Bronchial epithelial cell (primary cell): ENCODE measurements around the gene B4GALNT2. TPM values are rescaled to one million over a fixed set of nuclear protein-coding genes. Genes with fewer than 3 reads are reported as not detected.

Experiments
- DNase-seq: peaks from one replicate; pipeline ENCODE4 v3.0.0-alpha.2; 2010; ENCODE audit warnings: low read depth
- FAIRE-seq: peaks from 2 replicates; lab custom pipeline; 2011; peaks lifted over from hg19 to GRCh38; lab: Jason Lieb, UNC
- H3K27me3 ChIP-seq: 2 replicates; pipeline ENCODE4 v1.5.1; 2011; ENCODE audit warnings: low read length; ENCODE audit not compliant: control insufficient read depth, insufficient read depth
- H3K36me3 ChIP-seq: 2 replicates; pipeline ENCODE4 v1.5.1; 2011; ENCODE audit warnings: low read length; ENCODE audit not compliant: control insufficient read depth, insufficient read depth
- H3K4me3 ChIP-seq: 2 replicates; pipeline ENCODE4 v1.5.1; 2011; ENCODE audit warnings: mild to moderate bottlenecking, low read depth, low read length, control low read depth
- total RNA-seq: library from RNA; depleted of rRNA; stranded (reverse); fragments of >200 nt; gene quantifications from 2 replicates; pipeline ENCODE4 v1.2.1, GENCODE V29; 2014
- TF ChIP-seq, protein P1 (sequence below): IDR thresholded peaks from 2 replicates; pipeline ENCODE4 v1.5.1; 2011; ENCODE audit warnings: mild to moderate bottlenecking, moderate library complexity, low read length, control low read depth, inconsistent platforms; ENCODE audit not compliant: insufficient read depth, severe bottlenecking

Gene B4GALNT2
- total RNA-seq, 1 donor from 2014 or later = 4.2 TPM

DNA sequence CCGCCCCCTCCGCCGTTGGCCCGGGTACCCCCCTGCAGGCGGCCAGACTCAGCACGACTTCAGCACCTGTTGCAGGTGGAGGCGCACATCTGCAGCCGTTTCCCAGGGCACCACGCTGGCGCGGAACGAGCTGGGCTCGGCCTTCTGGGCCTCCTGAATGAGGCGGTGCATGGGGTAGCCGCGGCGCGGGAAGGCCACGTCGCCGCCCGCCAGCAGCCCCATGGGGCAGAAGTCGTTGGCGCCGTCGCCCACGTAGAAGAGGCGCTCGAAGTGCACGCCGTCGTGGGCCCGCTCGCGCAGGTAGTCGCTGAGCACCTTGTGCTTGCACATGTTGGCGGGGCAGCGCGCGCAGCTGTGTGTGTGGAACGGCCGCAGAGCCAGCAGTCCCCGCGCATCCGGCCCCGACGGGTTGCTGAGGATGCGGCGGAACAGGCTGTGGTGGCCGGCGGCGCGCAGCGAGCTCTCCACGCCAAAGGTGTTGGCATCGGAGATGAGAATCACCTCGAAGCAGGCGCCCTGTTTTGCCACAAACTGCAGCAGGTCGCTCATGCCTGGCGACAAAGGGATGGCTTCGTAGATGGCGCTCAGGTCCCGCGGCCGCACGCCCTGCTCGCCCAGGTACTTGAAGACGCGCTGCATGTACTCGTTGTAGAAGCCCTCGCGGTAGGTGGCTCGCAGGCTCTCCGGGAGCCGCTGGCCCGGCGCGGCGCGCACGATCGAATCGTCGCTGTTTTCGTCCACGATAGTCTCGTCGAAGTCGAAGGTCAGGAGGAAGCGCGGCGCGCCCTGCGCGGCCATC is 91.8 kb downstream of the B4GALNT2 start:
- peaks cover 33% of the 10 kb centered on the region for H3K27me3 ChIP-seq
- no peaks in the 10 kb centered on the region for H3K36me3 ChIP-seq
- no peak overlapping the region for H3K4me3 ChIP-seq
- FAIRE-seq (no peak), DNase-seq (no peak)
- TF ChIP-seq, protein P1, sequence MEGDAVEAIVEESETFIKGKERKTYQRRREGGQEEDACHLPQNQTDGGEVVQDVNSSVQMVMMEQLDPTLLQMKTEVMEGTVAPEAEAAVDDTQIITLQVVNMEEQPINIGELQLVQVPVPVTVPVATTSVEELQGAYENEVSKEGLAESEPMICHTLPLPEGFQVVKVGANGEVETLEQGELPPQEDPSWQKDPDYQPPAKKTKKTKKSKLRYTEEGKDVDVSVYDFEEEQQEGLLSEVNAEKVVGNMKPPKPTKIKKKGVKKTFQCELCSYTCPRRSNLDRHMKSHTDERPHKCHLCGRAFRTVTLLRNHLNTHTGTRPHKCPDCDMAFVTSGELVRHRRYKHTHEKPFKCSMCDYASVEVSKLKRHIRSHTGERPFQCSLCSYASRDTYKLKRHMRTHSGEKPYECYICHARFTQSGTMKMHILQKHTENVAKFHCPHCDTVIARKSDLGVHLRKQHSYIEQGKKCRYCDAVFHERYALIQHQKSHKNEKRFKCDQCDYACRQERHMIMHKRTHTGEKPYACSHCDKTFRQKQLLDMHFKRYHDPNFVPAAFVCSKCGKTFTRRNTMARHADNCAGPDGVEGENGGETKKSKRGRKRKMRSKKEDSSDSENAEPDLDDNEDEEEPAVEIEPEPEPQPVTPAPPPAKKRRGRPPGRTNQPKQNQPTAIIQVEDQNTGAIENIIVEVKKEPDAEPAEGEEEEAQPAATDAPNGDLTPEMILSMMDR = no peak

DNA sequence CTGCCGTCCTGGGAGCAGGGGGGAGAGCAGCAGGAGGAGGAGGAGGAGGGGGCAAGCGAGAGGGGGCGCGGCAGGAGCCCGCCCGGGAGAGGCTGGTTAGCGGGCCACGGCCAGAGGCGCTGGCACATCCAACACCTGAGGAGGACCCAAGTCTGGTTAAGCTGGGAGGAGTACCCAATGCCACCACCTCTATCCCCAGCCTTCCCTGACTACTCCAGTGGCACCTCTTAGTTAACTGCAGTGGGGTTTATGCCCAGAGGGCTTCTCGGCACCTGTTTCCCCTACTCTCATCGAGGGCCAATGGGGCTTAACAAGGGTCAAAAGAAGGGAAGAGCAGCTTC is 92.4 kb downstream of the B4GALNT2 start:
- FAIRE-seq (no peak), DNase-seq (no peak)
- Histone ChIP-seq H3K27me3 (peaks cover 35% of the 10 kb centered on the region), H3K36me3 (no peaks in the 10 kb centered on the region), H3K4me3 (no peak overlapping the region)
- TF ChIP-seq, protein P1 = no peak

DNA sequence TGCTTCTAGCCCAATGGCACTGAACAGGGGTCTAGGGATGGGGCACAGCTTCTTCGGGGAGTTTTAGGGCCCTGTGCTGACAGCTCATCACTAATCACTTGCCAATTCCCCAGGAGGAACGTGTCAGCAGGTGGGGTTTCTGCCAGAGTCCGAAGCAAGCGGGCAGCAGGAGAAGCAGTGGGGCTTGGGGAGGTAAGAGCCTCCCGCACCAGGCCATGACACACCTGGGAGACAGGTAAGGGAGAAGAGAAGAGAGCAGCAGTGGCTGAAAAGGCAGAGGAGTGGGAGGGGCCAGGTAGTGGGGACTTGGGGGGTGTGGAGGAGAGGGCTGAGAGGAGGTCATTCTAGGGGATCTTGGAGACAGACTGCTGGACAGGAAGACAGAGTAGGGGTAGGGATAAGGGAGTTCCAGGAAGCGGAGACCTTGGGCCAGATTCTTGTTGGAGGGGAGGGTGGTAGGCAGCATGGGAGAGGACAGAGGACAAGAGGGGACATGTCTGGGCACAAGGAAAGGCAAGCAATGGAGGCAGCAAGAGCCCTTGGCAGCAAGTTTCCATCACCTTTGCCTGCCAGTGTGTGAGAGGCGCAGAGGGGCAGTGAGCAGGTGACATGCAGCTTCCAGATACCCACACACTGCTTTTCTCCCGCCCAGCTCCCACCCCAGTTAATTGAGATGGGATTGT is 93.1 kb downstream of the B4GALNT2 start:
- no peaks in the 10 kb centered on the region for H3K36me3 ChIP-seq
- no peak overlapping the region for H3K4me3 ChIP-seq
- DNase-seq = no peak
- peaks cover 38% of the 10 kb centered on the region for H3K27me3 ChIP-seq
- TF ChIP-seq, protein P1 = no peak
- no peak for FAIRE-seq

Other genes starting within 250 kb of the B4GALNT2 start
- 21.4 and 23.4 TPM in 2 replicates for gene ATP5MC1, start 240.0 kb upstream of the B4GALNT2 start, total RNA-seq
- gene UBE2Z, start 224.4 kb upstream of the B4GALNT2 start, total RNA-seq = 37.9 and 71.8 TPM in 2 replicates
- gene SNF8, start 187.9 kb upstream of the B4GALNT2 start, total RNA-seq = 77.7 and 98.3 TPM in 2 replicates
- not detected in 2 replicates for gene GIP, start 164.2 kb upstream of the B4GALNT2 start, total RNA-seq
- gene IGF2BP1, start 135.4 kb upstream of the B4GALNT2 start, total RNA-seq = not detected in 2 replicates
- gene GNGT2, start 77.8 kb downstream of the B4GALNT2 start, total RNA-seq = not detected in 2 replicates
- not detected in 2 replicates for gene ABI3, start 77.9 kb downstream of the B4GALNT2 start, total RNA-seq
- not detected in 2 replicates for gene PHOSPHO1, start 98.0 kb downstream of the B4GALNT2 start, total RNA-seq
- gene ZNF652, start 229.5 kb downstream of the B4GALNT2 start, total RNA-seq = 5.3 and 5.5 TPM in 2 replicates